CD4-positive, alpha-beta memory T cell (primary cell): ENCODE results near the gene GGT7. TPM values are rescaled to one million over a fixed set of nuclear protein-coding genes. Genes with fewer than 3 reads are reported as not detected.
"Not testable (repeated sequence)": the region's sequence is repeated elsewhere in the genome, so short reads cannot be mapped to it uniquely, and the experiment has no call there.

Experiments
- CTCF ChIA-PET: fragments of 350-600 bp; sonication (Branson Sonifier 250); formaldehyde crosslinking; loops from one replicate; lab custom pipeline; 2021; ENCODE audit warnings: inconsistent platforms; ENCODE audit not compliant: partially characterized antibody; lab: Charles Lee
- POLR2A ChIA-PET: fragments of 350-600 bp; sonication (Branson Sonifier 250); formaldehyde crosslinking; loops from one replicate; lab custom pipeline; 2021; ENCODE audit not compliant: partially characterized antibody; lab: Charles Lee
- DNase-seq, 5 donors: peaks; one replicate each; pipeline versions ENCODE4 v3.0.0 to v3.0.0-alpha.2; 2020 to 2022; ENCODE audit warnings: mixed read lengths in 1 of 5
- H3K27ac ChIP-seq: one replicate; pipeline ENCODE4 v1.7.0; 2013; ENCODE audit warnings: low read depth, low read length
- H3K27me3 ChIP-seq: 2 replicates; pipeline ENCODE4 v1.7.0; 2013; ENCODE audit warnings: mild to moderate bottlenecking, low read length, moderate library complexity; ENCODE audit not compliant: insufficient read depth
- H3K36me3 ChIP-seq: 2 replicates; pipeline ENCODE4 v1.7.0; 2013; ENCODE audit warnings: mild to moderate bottlenecking, low read length, moderate library complexity; ENCODE audit not compliant: insufficient read depth
- H3K4me1 ChIP-seq: 2 replicates; pipeline ENCODE4 v1.7.0; 2013; ENCODE audit warnings: mild to moderate bottlenecking, low read length, moderate library complexity; ENCODE audit not compliant: insufficient read depth
- H3K4me3 ChIP-seq, 2 donors: one replicate each; pipeline ENCODE4 v1.7.0; 2013; ENCODE audit warnings: low read length in 2 of 2, mild to moderate bottlenecking in 1 of 2
- H3K9me3 ChIP-seq, 2 donors: one replicate each; pipeline ENCODE4 v1.7.0; 2013; ENCODE audit warnings: low read length in 2 of 2, control low read depth in 1 of 2; ENCODE audit not compliant: control insufficient read depth in 1 of 2
- H3K27ac Mint-ChIP-seq, 7 donors: one replicate each; pipeline ENCODE4 v1.8.0; 2020 to 2021; ENCODE audit warnings: mixed read lengths in 7 of 7, mild to moderate bottlenecking in 6 of 7, inconsistent platforms in 3 of 7, moderate library complexity in 3 of 7
- H3K27me3 Mint-ChIP-seq, 2 donors: one replicate each; pipeline ENCODE4 v1.8.0; 2020 to 2021; ENCODE audit warnings: mixed read lengths in 2 of 2
- H3K36me3 Mint-ChIP-seq, 2 donors: one replicate each; pipeline ENCODE4 v1.8.0; 2020 to 2021; ENCODE audit warnings: mixed read lengths in 2 of 2, inconsistent platforms in 1 of 2, mild to moderate bottlenecking in 1 of 2
- H3K4me1 Mint-ChIP-seq, 4 donors: one replicate each; pipeline ENCODE4 v1.8.0; 2020 to 2021; ENCODE audit warnings: mixed read lengths in 4 of 4, mild to moderate bottlenecking in 1 of 4
- H3K4me3 Mint-ChIP-seq, 8 donors: one replicate each; pipeline ENCODE4 v1.8.0; 2020 to 2021; ENCODE audit warnings: mixed read lengths in 8 of 8, mild to moderate bottlenecking in 7 of 8, moderate library complexity in 6 of 8, inconsistent platforms in 3 of 8
- H3K9me3 Mint-ChIP-seq, 8 donors: one replicate each; pipeline ENCODE4 v1.8.0; 2020 to 2021; ENCODE audit warnings: mixed read lengths in 8 of 8, mild to moderate bottlenecking in 5 of 8, inconsistent platforms in 3 of 8, moderate library complexity in 1 of 8
- intact Hi-C: fragments of 100-400 bp; cut with micrococcal nuclease; formaldehyde crosslinking; loops from one replicate; pipeline ENCODE4 v1.15.1; 2023
- polyA plus RNA-seq, 2 donors: library from polyadenylated mRNA; unstranded; fragments of 300-500 nt; fragmentation: Illumina TruSeq; gene quantifications; one replicate each; pipeline ENCODE4 v1.2.3, GENCODE V29; 2021
- total RNA-seq, 2 experiments: library from RNA; stranded (reverse); gene quantifications; one replicate each; pipeline ENCODE4 v1.2.3, GENCODE V29; 2021

The GGT7 gene
- total and polyA plus RNA-seq, 4 experiments from 2014 or later, result 2.0 to 37.2 (median 20.5) TPM

DNA sequence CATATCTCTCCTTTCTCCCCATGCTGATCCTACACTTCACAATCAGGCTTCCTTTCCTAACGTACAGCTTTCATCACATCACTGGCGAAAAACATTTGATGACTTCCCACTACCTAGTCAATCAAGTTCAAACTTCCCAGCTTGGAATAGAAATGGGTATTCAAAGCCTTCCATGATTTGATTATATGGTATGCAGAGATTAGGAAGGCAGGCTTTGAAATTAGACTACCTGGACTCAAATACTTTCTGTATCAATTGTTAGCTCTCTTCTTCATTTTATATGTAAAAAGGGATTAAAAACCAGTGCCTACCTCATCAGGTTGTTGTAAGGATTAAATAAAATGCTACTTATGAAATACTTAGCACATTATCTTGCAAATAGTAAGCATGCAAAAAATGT lies 54.9 kb downstream of the GGT7 start:
- H3K4me3 Mint-ChIP-seq, result no peak overlapping the region
- intact Hi-C loops, result no loop called here
- ChIA-PET CTCF (interaction anchor here (1.0 to 1.2 kb wide), 2 partner anchors 21 to 49 kb away, joined by 3 read pairs; no protein-coding TSS in a partner anchor), POLR2A (no interaction called here)
- H3K27me3 Mint-ChIP-seq, result no peaks in the 10 kb centered on the region
- no peak overlapping the region for H3K27ac Mint-ChIP-seq
- no peaks in the 10 kb centered on the region for H3K36me3 ChIP-seq
- H3K27ac ChIP-seq, result no peak overlapping the region
- no peak for DNase-seq
- peaks cover 42 to 71% (median 51%) of the 10 kb centered on the region in 4 donors for H3K4me1 Mint-ChIP-seq
- no peak overlapping the region for H3K4me3 ChIP-seq
- no peaks in the 10 kb centered on the region for H3K9me3 Mint-ChIP-seq
- H3K27me3 ChIP-seq, result no peaks in the 10 kb centered on the region
- peaks cover 0 to 5% of the 10 kb centered on the region in 2 donors for H3K36me3 Mint-ChIP-seq
- H3K4me1 ChIP-seq, result peaks cover 23% of the 10 kb centered on the region
- H3K9me3 ChIP-seq, result no peaks in the 10 kb centered on the region

DNA sequence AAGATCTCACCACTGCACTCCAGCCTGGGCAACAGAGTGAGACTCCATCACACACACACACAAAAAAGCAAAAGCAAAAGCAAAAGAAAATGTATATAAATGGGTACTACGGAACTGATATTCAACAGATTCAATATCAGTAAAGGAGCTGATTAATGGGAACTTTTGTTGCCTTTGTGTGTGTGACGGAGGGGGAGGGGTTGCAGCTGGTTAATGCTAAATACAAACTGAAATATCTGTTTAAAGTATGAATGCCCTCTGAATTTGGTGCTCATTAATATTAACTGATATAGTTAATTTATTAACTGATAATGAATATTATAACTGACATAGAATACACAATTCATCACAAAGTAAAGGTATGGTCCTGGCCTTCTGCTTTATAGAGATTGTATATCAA lies 55.6 kb downstream of the GGT7 start:
- Histone ChIP-seq H3K27ac (no peak overlapping the region), H3K27me3 (no peaks in the 10 kb centered on the region), H3K9me3 (no peaks in the 10 kb centered on the region), H3K4me3 (no peak overlapping the region), H3K4me1 (peaks cover 16% of the 10 kb centered on the region), H3K36me3 (no peaks in the 10 kb centered on the region)
- H3K27me3 Mint-ChIP-seq, result no peaks in the 10 kb centered on the region
- ChIA-PET CTCF (interaction anchor here (1.0 kb wide), 1 partner anchor 48 kb away, joined by 3 read pairs; no protein-coding TSS in a partner anchor), POLR2A (no interaction called here)
- no peak for DNase-seq
- intact Hi-C loops, result no loop called here
- H3K4me3 Mint-ChIP-seq, result no peak overlapping the region
- no peaks in the 10 kb centered on the region for H3K9me3 Mint-ChIP-seq
- no peak overlapping the region for H3K27ac Mint-ChIP-seq
- H3K36me3 Mint-ChIP-seq, result peaks cover 0 to 5% of the 10 kb centered on the region in 2 donors
- peaks cover 37 to 65% (median 45%) of the 10 kb centered on the region in 4 donors for H3K4me1 Mint-ChIP-seq

DNA sequence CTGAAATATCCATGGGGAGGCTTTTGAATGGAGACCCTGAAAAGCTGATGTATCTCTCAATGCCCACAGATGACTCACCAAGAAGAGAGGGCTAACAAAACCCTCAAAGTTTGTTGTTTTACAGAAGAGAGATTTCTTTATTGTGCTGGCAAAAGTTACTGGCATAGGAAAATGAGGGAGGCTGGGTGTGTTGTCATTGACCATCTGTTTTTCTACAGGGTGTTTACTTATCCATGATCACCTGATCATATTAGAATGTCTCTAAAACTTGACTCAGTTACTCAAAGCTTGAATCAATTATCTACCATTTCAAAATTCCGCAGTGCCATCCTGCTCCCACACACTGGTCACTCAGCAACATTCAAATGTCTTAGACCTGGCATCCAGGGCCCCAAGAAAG lies 57.0 kb downstream of the GGT7 start:
- H3K4me1 ChIP-seq, result peaks cover 13% of the 10 kb centered on the region
- intact Hi-C loops, result no loop called here
- H3K27ac ChIP-seq, result no peak overlapping the region
- no peaks in the 10 kb centered on the region for H3K27me3 ChIP-seq
- no peaks in the 10 kb centered on the region for H3K9me3 ChIP-seq
- Mint-ChIP-seq H3K27me3 (no peaks in the 10 kb centered on the region), H3K4me1 (peaks cover 28 to 53% (median 39%) of the 10 kb centered on the region in 4 donors), H3K9me3 (no peaks in the 10 kb centered on the region), H3K4me3 (no peak overlapping the region), H3K36me3 (peaks cover 0 to 5% of the 10 kb centered on the region in 2 donors), H3K27ac (peak overlapping the region in 1 of 7 donors; percentile 1)
- DNase-seq, result no peak
- H3K4me3 ChIP-seq, result no peak overlapping the region
- no peaks in the 10 kb centered on the region for H3K36me3 ChIP-seq
- CTCF ChIA-PET, result no interaction called here
- POLR2A ChIA-PET, result no interaction called here

DNA sequence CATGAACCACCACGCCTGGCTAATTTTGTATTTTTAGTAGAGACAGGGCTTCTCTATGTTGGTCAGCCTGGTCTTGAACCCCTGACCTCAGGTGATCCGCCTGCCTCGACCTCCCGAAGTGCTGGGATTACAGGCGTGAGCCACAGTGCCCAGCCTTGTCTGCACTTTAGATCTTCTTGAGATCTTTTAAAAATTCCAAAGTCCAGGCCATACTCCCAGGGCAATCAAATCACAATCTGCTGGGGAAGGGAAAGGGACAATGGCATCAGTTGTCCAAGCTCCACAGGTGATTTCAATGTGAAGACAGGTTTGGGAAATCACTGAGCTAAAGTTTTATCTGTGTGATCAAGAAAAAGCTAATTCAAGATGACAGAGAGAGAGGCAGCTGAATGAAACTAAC lies 64.1 kb downstream of the GGT7 start:
- Histone ChIP-seq H3K4me1 (peaks cover 4% of the 10 kb centered on the region), H3K4me3 (no peak overlapping the region), H3K36me3 (no peaks in the 10 kb centered on the region), H3K9me3 (no peaks in the 10 kb centered on the region), H3K27ac (no peak overlapping the region), H3K27me3 (no peaks in the 10 kb centered on the region)
- H3K9me3 Mint-ChIP-seq, result no peaks in the 10 kb centered on the region
- no peak for DNase-seq
- peaks cover 14 to 32% (median 22%) of the 10 kb centered on the region in 4 donors for H3K4me1 Mint-ChIP-seq
- H3K36me3 Mint-ChIP-seq, result peaks cover 4% of the 10 kb centered on the region in 2 donors
- no peaks in the 10 kb centered on the region for H3K27me3 Mint-ChIP-seq
- no peak overlapping the region for H3K27ac Mint-ChIP-seq
- ChIA-PET POLR2A (no interaction called here), CTCF (interaction anchor here (0.7 kb wide), 1 partner anchor 27 kb away, joined by 4 read pairs; no protein-coding TSS in a partner anchor)
- intact Hi-C loops, result no loop called here
- H3K4me3 Mint-ChIP-seq, result no peak overlapping the region

DNA sequence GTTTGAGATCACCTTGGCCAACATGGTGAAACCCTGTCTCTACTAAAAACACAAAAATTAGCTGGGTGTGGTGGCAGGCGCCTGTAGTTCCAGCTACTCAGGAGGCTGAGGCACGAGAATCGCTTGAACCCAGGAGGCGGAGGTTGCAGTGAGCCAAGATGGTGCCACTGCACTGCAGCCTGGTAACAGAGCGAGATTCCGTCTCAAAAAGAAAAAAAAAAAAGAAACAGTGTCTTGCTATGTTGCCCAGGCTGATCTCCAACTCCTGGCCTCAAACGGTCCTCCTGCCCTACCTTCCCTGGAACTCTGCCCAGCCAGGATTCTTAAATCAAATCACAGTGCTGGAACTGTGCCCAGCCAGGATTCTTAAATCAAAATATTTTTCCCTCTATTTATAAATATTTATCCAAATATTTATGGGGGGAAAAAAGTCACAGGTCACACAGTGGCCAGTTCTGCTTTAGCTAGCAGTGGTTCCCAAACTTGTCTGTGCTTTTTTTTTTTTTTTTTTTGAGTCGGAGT lies 64.7 kb downstream of the GGT7 start:
- H3K27ac ChIP-seq, POLR2A ChIA-PET, H3K27me3 Mint-ChIP-seq, H3K9me3 ChIP-seq, H3K9me3 Mint-ChIP-seq, CTCF ChIA-PET, H3K4me3 ChIP-seq, H3K4me1 ChIP-seq, H3K27me3 ChIP-seq, H3K4me3 Mint-ChIP-seq, H3K36me3 ChIP-seq, H3K27ac Mint-ChIP-seq, DNase-seq, H3K36me3 Mint-ChIP-seq, intact Hi-C loops: not testable (repeated sequence)
- peaks cover 14 to 32% (median 22%) of the 10 kb centered on the region in 4 donors for H3K4me1 Mint-ChIP-seq

DNA sequence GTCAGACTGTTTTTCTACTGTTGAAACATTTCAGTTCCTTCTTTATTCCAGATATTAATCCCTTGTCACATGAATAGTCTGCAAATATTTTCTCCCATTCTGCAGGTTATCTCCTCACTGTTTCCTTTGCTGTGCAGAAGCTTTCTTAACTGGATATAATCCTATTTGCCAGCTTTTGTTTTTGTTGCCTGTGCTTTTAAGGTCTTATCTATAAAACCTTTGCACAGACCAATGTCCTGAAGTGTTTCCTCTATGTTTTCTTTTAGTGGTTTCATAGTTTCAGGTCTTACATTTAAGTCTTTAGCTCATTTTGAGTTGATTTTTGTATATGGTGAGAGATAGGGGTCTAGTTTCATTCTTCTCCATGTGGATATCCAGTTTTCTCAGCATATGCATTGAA lies 66.4 kb downstream of the GGT7 start:
- H3K36me3 ChIP-seq, result no peaks in the 10 kb centered on the region
- H3K9me3 Mint-ChIP-seq, result no peaks in the 10 kb centered on the region
- H3K9me3 ChIP-seq, result no peaks in the 10 kb centered on the region
- peak overlapping the region in 2 of 7 donors; percentile 32 to 81 for H3K27ac Mint-ChIP-seq
- intact Hi-C loops, result no loop called here
- H3K27me3 Mint-ChIP-seq, result no peaks in the 10 kb centered on the region
- H3K4me1 Mint-ChIP-seq, result peaks cover 20 to 40% (median 32%) of the 10 kb centered on the region in 4 donors
- H3K4me1 ChIP-seq, result peaks cover 4% of the 10 kb centered on the region
- ChIA-PET CTCF (no interaction called here), POLR2A (no interaction called here)
- H3K36me3 Mint-ChIP-seq, result peaks cover 10 to 13% of the 10 kb centered on the region in 2 donors
- no peak overlapping the region for H3K4me3 Mint-ChIP-seq
- DNase-seq, result no peak
- H3K27me3 ChIP-seq, result no peaks in the 10 kb centered on the region
- no peak overlapping the region for H3K27ac ChIP-seq
- no peak overlapping the region for H3K4me3 ChIP-seq

DNA sequence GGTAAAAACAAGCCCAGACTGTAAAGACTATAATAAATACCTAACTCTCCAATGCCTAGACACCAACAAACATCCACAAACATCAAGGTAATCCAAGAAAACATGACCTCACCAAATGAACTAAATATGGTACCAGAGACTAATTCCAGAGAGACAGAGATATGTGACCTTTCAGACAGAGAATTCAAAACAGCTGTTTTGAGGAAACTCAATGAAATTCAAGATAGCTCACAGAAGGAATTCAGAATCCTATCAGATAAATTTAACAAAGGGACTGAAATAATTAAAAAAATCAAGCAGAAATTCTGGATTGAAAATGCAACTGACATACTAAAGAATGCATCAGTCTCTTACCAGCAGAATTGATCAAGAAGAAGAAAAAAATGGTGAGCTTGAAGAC lies 73.8 kb downstream of the GGT7 start:
- intact Hi-C loops, result no loop called here
- peaks cover 38 to 60% (median 49%) of the 10 kb centered on the region in 4 donors for H3K4me1 Mint-ChIP-seq
- peak overlapping the region in 2 of 7 donors; percentile 24 to 25 for H3K27ac Mint-ChIP-seq
- H3K36me3 Mint-ChIP-seq, result peaks cover 9 to 10% of the 10 kb centered on the region in 2 donors
- no peaks in the 10 kb centered on the region for H3K27me3 Mint-ChIP-seq
- no peaks in the 10 kb centered on the region for H3K36me3 ChIP-seq
- peaks cover 11% of the 10 kb centered on the region for H3K4me1 ChIP-seq
- no peak overlapping the region for H3K4me3 ChIP-seq
- no peak overlapping the region for H3K27ac ChIP-seq
- no peak overlapping the region for H3K4me3 Mint-ChIP-seq
- no peaks in the 10 kb centered on the region for H3K9me3 ChIP-seq
- no peak for DNase-seq
- ChIA-PET POLR2A (no interaction called here), CTCF (no interaction called here)
- no peaks in the 10 kb centered on the region for H3K9me3 Mint-ChIP-seq
- H3K27me3 ChIP-seq, result no peaks in the 10 kb centered on the region
